ENCODE results near the gene GDPGP1. TPM values are rescaled to one million over a fixed set of nuclear protein-coding genes. Genes with fewer than 3 reads are reported as not detected.

GDPGP1 gene
- total and polyA plus RNA-seq, 9 of the 15 experiments (the other 6 are each of a cell fraction or from before 2014, with no cell fraction given), result 0.78 to 6.1 (median 2.8) TPM

- peak; percentile 68 for TF ChIP-seq THAP12 (CRISPR knock-in tag; IDR thresholded peaks at IDR 0.05)
- no peak for TF ChIP-seq ZBTB5 (IDR thresholded peaks at IDR 0.05)
- peak; percentile 86 for TF ChIP-seq NFRKB (IDR thresholded peaks at IDR 0.05; ENCODE audit: low read depth)
- 0 out of 2 replicates have a peak, but pooled peaks have one; percentile 1 for TF ChIP-seq SMC3 (conservative IDR thresholded peaks at IDR 0.05; ENCODE audit: insufficient read depth, low read depth, low read length)
- no peak for TF ChIP-seq MEF2D (tag; conservative IDR thresholded peaks at IDR 0.05; ENCODE audit: low read depth)
- TF ChIP-seq HMGXB4 (CRISPR knock-in tag; IDR thresholded peaks at IDR 0.05), result no peak
- peak; percentile 99 for TF ChIP-seq RBFOX2 (IDR thresholded peaks at IDR 0.05; ENCODE audit: low read depth, low read length)
- TF ChIP-seq CHD1 (IDR thresholded peaks at IDR 0.05; ENCODE audit: low read length), result peak; percentile 70
- TF ChIP-seq PML (IDR thresholded peaks at IDR 0.05; ENCODE audit: low read length), result peak; percentile 75
- TF ChIP-seq RBM17 (IDR thresholded peaks at IDR 0.05; ENCODE audit: borderline replicate concordance, low read depth, low read length), result no peak
- TF ChIP-seq TAF1 (IDR thresholded peaks at IDR 0.05; ENCODE audit: control insufficient read depth, extremely low read depth, insufficient read depth, low read length, severe bottlenecking), result peak; percentile 97
These were observed 31.5 kb downstream of the GDPGP1 start, which contains the start of gene NGRN (continued) for GRCh38 chr15:90265271-90266060.

Data from K562 (cell line).